Measurements from ENCODE around the gene NR3C2.

NR3C2 gene

DNA sequence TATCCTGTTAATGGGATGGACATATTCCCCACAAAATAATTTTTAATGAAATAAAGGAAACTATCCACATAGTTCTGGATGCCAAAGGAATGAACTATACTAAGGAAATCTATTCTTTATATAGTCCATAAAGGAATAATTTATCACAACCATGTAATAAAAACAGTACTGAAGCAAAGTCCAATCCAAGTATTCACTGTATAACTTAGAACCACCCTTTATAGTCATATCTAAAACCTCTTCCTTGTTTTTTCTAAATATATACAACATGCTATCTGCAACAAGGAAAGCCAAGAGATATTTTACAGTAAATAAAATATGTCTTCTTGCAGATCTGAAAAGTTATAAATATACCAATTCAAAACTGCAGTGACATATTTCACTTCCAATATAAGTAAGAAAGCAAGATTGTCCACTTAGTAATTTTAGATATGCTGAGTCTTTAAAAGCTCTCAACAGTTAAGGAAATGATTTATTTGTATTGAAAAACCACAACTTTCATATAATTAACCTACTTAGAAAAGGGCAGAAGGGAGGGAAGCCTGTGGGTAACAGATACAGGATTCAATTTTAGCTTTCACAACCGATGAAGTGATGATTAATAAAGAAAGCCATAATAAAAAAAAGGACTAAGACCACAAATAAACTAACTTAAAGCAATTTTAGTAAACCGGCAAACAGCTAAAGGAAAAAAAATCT lies 8.0 kb downstream of the NR3C2 start:
- no peak for DNase-seq

DNA sequence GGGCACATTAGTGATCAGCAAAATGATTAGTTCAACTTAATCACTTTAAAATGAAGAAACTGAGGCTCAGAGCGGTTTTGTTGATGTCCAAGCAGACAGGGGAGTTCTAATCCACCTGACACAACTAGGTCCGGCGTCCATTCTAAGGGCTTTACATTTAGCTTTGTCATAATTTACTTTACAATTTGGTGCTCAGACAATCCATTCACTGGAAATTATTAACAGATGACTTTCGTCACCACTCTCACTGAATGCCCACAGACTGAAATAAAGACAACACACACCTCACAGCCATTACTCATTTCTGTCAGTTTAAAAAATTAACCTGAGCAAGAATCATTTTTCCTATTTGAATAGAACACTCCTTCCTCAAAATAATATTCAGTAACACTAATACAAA lies 10.8 kb downstream of the NR3C2 start:
- no peak for DNase-seq

DNA sequence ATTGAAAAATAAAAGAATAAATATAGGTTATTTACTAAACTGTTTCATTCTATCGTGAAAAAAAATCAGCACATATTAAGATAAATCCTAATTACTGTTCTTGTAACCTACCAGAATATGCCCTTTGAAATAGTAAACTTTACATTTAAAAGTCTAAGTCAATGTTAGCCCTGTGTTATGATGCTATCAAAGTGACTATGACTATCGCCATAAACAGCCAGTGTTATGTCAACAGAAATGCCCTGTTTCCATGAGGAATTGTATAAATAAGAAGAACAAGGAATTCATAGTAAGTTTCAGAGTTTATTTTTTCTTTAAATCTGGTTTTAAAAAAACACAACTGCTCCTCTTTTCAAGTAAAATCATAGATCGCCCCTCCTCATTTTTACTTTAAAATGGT lies 11.4 kb downstream of the NR3C2 start:
- DNase-seq: no peak

DNA sequence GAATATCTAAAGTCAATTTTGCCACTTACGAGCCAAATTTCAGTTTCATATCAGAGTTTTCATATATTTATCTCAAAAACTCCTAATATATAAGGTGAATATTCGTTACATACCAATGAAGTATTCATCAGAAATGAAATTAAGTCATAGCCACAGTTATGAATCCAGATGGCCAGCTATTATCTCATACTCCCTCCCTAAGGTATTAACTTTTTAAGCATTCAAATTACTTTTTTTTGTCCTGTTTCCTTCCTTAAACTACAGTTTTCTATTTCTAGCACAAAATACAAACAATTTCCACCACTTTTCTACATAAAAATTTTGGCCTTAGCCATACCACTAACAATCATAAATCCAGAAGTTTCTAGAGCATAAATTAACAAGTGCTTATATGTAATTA lies 13.0 kb downstream of the NR3C2 start:
- DNase-seq: no peak

DNA sequence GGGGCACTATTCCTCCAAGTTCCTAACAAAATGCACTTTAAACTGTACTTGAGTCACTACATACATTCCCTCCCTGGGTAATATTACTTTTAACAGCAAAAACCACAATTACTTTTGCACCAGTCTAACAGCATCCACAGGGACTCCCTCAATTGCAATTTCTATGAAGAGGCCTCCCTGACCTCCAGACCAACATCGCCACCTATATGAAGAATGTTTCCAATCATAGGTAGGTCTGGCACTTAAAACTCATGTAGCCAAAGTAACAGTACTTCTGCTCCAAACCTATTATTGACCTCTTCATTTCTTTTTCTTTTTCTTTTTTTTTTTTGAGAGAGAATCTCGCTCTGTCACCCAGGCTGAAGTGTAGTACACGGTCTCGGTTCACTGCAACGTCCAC lies 15.6 kb downstream of the NR3C2 start:
- DNase-seq: no peak

DNA sequence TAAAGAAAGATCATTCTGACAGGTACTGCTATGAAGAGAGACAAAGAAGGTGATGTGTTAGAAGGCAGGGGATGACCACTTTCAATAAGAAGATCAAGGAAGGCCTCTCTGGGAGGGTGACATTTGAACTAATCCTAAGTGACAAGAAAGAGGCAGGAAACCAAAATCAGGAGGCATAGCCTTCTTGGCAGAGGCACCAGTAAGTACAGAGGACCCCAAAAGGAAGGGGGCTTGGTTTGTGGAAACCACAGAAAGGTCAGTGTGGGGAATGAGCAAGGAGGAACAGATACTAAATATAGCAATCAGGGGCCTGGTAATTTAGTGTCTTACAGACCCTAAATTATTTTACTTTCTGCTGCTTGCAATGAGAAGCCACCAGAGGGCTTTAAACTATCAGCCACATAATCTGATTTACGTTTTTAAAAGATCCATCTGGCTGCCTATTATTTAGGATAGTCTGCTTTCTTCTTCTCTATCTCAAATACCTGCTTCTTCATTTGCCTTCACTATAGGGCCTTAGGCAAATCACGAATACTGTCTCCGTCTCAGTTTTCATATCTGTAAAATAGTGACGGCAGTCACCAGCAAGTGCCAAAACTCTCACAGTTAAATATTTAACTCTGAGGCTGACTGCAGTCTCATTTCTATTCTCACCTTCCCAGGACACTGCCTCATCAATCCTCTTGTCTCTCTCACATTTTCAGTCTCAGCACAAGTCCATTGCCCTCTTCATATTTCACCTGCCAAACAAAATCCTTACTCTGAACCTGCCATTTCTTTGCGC lies 16.7 kb downstream of the NR3C2 start:
- no peak for DNase-seq

DNA sequence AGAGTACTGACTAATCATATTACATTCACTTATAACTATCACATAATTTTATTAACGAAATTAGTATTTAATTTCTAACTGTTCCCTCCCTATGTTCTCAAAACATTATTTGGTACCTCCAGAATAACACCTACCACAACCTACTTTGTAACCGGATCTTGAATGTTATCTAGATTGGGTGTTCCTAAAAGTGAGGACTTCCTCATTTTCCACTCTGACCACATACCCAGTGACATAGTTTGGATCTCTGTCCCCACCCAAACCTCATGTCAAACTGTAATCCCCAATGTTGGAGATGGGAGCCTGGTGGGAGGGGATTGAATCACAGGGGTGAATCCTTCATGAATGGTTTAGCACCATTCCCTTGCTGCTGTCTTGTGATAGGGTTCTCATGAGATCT lies 21.8 kb downstream of the NR3C2 start:
- DNase-seq: no peak

DNA sequence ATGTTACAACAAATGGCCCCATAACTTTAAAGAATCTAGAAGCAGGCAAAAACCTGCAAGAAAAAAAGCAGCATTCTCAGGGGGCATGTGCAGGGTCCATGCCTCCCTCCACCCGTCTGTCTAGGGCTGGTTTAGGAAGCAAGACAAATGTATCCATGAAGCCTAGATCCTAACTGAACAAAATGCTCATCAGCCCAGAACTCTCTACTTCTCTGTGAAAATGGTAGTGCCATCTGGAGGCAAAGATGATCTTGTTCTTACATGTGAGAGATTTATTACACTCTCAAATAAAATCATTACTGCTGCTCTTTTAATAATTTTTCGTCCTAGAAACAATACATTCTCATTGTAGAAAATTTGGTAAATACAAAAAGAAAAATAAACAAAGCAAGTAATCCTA lies 26.7 kb downstream of the NR3C2 start:
- DNase-seq: no peak

DNA sequence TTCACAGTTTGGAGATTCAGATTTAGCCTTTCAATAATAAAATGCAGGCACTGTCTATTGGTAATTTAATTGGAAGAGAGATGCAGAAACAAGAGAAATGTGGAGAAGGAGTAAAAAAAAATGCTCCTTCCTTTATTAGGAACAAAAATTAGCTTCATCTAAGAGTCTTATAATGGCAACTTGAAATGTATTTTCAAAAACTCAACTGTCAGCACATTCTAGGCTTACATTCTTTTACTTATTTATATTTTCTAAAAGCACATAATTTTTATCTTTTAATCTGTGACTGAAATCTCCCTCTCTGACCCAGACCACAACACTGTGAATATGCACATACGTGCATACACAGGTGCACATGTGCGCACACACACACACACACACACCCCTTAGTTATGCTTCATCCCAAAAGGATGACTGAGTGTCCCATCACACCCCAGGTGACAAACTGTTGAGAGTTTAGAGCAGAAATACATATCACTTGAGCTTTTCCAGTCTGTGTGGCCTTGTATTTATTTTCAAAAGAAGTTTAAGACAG lies 29.7 kb downstream of the NR3C2 start:
- DNase-seq: no peak

DNA sequence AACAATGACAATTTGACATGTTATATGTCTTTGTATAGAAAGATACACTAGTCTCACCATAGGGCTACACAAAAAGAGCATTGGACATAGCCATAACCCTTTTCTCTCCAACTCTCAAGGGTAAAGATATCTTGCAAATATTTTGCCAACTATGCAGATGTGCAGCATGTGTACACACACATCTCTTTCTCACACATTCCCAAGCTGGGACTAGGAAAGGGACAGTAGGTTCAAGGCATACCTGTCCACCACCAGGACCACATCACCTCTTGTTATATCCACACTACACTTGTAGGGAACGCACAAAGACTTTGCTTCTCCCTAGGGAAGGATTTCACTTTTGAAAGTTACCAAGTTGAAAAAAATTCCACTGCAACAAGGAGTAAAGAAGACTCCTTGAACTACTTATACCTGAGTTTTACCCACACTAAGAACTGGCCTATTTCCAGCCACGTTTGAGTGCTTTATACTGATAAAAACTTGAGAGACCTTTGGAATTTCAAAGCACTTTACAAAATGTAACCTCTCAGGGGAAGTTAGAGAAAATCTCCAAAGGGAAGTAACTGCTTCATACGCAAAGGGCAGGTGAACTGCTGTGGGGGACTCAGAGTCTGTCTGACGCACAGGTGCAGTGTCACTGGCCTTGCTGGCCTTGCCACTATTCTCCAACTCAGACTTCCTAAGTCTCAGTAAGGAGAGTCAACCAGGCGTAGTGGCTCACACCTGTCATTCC lies 36.9 kb downstream of the NR3C2 start:
- DNase-seq: no peak

DNA sequence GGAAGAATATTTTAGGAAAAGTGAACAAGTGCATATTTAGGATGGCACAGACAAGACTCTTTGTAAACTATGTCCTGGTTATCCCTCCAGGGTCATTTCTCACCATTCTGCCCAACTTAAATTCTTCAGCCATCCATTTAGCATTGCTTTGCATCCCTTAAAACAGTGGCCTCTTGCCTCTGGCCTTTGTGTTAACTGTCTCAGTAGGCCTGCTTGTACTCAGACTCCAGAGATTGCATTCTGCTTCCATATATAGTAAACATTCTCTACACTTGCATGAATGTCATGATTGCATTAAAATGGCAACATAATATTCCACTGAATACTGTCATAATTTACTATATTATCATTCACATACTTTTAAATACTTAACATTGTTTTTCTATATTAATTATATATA lies 43.2 kb downstream of the NR3C2 start:
- no peak for DNase-seq

DNA sequence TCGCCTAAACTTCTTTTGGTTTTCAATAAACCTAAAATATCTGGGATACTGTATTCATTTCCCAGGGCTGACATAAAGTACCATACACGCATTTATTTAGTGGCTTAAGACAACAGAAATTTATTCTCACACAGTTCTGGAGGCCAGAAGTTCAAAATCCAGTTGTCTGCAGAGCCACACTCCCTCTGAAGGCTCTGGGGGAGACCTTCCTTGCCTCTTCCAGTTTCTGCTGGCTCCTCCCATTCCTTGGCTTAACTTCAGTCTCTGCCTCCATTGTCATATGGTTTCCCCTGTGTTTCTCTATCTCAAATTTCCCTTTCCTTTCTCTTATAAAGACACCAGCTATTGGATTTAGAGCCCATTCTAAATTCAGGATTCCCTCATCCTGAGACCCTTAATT lies 44.4 kb downstream of the NR3C2 start:
- DNase-seq: no peak

DNA sequence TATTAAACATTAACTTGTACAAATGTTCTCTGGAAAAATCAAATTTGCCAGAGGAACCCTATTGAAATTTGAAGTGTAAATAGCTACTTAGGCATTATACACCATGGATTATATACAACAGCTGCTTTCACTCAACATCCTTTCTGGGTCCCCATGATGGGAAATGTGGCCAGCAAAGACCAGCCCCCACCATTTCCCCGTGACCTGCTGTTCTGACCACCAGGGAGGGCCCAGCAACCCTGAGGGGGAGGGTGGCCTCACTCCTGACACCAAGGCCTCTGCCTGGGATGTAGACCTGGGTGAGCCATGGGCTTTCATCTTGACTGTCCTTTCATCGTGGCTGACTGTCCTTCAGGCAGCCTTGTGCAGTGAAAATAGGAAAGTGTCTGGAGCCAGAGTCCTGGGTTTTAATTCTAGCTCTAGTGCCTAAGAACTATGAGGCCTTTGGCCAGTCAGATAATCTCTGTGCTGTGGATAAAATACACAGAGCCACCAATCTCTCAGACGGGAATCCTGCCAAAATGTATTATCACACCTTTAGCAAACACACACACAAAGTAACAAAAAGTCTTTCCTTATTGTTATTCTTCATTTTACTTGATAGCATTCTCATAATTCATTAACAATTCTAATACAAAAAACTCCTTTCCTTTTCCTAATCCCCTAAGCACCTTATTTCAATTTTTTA lies 45.1 kb downstream of the NR3C2 start:
- DNase-seq: no peak

DNA sequence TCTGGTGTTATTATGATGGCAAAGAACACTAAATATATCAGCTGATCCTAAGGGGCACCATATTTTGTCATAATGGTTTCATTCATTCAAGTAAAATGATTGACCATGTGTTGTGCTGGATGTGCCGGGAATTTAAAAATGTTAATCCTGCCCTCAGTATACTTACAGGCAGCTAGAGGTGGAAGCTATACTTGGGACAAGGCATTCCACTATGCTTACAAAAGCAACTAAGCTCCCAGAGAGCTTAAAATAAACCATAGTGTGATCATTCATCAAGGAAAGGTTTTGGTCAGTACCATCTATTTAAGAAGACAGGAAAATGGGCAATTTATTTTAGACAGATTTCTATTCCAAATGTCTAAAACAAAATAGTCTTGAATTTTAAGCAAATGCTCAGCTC lies 46.4 kb downstream of the NR3C2 start:
- no peak for DNase-seq

DNA sequence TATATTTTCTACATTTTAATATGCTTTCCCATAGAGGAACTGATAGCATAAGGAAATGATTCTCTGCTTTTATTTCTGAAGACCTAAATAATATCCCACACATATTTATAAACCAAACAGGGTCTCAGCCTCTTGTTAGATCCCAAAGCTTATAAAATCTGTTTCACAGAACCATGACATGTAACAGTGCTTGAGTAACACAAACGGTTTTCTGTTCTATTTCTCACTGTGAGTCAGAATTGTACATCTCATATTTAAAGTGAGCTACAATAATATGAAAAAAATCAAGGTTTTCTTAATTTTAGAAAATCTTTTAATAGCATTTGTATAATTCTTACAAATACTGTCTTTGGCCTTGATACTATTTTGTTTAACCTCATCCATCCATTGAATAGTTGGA lies 51.2 kb downstream of the NR3C2 start:
- DNase-seq: no peak

DNA sequence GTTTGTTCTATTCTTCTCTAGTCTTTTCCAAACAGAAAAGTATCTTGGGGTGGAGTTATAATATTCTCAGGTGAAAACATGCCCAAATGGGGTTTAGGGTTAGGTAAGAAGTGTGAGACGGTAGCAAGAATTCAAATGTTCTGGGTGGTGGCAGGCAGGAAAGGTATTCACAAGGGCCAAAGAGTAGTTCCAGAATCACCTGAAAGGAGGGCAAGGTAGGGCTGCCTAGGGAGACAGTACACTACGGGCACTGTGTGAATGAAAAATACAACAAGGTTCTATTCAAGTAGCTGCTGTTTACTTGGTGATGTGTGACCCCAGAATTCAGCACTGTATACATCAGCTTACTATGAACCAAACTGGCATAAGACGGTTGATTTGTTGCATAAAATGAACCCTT lies 51.9 kb downstream of the NR3C2 start:
- no peak for DNase-seq

DNA sequence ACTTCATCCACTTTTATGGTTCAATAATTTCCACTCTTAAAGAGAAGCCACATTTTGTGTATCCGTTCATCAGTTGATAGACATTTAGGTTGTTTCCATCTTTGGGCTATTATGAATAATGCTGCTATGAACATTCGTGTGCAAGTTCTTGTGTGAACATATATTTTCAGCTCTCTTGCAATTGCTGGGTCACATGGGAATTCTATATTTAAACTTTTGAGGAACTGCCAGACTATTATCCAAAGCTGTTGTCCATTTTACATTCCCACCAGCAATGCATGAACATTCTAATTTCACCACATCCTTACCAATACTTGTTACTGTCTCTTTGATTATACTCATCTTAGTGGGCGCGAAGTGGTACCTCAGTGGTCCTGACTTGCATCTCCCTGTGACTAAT lies 61.9 kb downstream of the NR3C2 start:
- no peak for DNase-seq

DNA sequence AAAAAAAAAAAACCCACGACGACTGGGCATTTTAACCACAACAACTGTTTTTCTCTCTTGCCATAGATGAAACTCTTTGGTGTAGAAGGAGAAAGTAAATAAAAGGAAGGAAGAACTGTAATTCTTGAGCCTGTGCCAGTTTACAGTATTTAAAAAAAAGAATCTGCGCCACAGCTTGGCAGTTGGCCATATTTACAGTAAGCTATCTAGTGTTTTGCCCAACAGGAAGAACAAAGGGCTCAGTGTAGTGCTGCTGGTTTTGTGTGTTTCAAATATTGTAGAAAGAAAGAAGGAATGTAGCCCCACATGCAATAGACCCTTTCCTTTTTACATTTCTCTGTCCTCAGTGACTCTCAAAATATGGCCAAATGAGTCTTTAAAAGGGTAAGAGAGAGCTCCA lies 66.1 kb downstream of the NR3C2 start:
- no peak for DNase-seq

DNA sequence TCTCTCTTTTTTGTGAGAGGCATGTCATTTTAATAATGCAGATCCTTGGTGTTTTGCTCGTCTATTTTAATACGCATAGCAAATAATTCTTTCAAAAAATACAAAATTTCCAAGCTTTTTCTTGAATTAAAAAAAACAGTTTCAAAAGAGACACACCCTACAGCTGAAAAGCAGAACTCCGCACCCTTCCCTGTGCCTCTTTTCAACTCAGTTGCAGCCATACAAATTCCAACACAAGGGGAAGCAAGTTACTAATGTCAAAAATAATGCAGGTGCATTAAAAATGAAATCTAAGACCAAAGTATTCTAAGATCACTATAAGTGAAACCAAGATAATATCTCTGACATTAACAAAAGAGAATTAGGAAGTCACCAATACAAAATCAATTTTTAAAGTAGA lies 66.6 kb downstream of the NR3C2 start:
- no peak for DNase-seq

DNA sequence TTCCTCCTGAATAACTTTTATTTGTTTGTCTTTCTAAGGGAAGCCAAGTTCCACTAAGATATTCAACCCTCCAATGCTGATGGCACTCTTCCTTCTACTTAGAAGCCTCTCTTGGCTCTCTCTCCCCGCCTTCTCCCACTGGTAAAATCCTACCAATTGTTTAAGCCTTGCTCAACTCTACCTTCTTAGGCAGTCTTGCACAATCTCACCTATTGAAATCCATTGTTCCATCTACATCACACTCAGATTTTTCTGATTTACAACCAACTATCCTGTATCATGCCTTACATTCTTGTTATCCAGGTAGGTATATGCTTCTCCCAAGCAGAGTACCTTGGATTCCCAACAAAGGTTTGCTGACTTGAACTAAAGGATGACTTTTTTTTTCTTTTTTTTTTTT lies 69.1 kb downstream of the NR3C2 start:
- no peak for DNase-seq

DNA sequence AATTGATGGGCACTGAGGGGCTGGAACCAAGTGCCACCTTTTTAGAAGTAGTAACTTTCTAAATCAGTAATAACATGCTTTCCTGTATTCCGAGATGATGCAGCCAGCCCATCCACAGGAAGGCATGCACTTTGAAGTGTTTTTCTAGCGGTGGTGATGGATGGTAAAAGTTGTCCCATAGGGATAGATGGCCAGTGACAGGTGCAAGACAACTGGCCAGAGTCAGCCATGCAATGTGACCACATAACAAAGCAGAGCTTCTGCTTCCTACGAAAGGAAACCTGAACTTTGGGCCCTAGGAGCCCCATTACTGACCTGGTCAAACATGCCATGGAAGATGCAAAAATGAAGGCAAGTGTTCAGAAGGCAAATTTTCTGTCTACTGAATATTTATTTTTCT lies 72.3 kb downstream of the NR3C2 start:
- DNase-seq: no peak

DNA sequence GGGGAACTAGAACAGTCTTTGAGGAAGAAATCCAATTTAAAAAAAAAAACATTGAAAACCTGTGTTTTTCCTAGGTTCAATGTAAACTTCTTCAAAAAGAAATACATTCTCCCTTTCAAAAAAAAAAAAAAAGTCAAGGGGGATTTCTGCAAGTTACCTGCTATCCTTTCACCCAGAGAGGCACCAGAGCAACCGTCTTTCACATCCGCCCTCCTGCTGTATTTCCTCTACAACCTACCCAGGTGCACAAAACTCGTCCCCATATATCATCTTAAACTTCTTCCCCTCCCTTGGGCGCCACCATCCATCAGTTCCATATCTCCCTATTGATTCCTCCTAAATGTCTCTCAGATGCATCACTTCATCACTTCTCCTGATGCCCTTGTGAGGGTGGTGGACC lies 74.5 kb downstream of the NR3C2 start:
- no peak for DNase-seq

DNA sequence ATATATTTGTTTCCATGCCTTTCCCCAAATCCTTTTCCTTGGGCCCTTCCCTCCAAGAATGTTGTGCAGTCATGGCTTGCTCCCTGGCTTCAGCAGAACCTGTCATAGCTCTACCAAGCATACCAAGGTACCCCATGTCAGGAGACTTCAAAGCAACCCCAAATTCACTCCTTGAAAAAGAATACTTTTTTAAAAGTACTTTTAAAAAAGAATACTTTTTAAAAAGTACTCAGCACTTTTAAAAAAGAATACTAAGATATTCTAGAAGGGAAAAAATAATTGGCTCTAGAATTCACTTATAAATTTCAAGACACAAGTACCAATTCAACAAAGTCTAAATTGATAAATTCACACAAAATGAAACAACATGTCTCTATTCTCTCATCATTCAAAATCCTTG lies 76.0 kb downstream of the NR3C2 start:
- no peak for DNase-seq
